Duodenal mucosa (tissue), 2 donors: ENCODE results near the gene PRRX2.
A peak's percentile ranks its signal among the peaks of the same experiment; 100 is the strongest.

Experiments
- H3K27ac ChIP-seq: one replicate; pipeline ENCODE4 v1.7.0; 2013; ENCODE audit warnings: low read depth, low read length
- H3K27me3 ChIP-seq, 2 donors: one replicate each; pipeline ENCODE4 v1.7.0; 2013; ENCODE audit warnings: low read length in 2 of 2, control low read depth in 1 of 2; ENCODE audit not compliant: insufficient read depth in 2 of 2, control insufficient read depth in 1 of 2
- H3K36me3 ChIP-seq, 2 donors: one replicate each; pipeline ENCODE4 v1.7.0; 2013; ENCODE audit warnings: low read length in 2 of 2, control low read depth in 1 of 2; ENCODE audit not compliant: insufficient read depth in 2 of 2, control insufficient read depth in 1 of 2
- H3K4me1 ChIP-seq, 2 donors: one replicate each; pipeline ENCODE4 v1.7.0; 2013; ENCODE audit warnings: low read length in 2 of 2, control low read depth in 1 of 2; ENCODE audit not compliant: insufficient read depth in 2 of 2, control insufficient read depth in 1 of 2
- H3K4me3 ChIP-seq, 2 donors: one replicate each; pipeline ENCODE4 v1.7.0; 2013; ENCODE audit warnings: low read length in 2 of 2, low read depth in 1 of 2
- H3K9ac ChIP-seq, 2 donors: one replicate each; pipeline ENCODE4 v1.7.0; 2013; ENCODE audit warnings: low read length in 2 of 2, low read depth in 1 of 2
- H3K9me3 ChIP-seq, 2 donors: one replicate each; pipeline ENCODE4 v1.7.0; 2013; ENCODE audit warnings: low read length in 2 of 2, control low read depth in 1 of 2; ENCODE audit not compliant: control insufficient read depth in 1 of 2

PRRX2 gene

GRCh38 chr9:129726322-129727160 is 61.1 kb downstream of the PRRX2 start:
- Histone ChIP-seq H3K36me3 (no peaks in the 10 kb centered on the region), H3K9ac (no peak overlapping the region), H3K9me3 (no peaks in the 10 kb centered on the region), H3K27me3 (no peaks in the 10 kb centered on the region), H3K4me3 (no peak overlapping the region), H3K27ac (no peak overlapping the region), H3K4me1 (no peaks in the 10 kb centered on the region)

- no peak overlapping the region for H3K4me3 ChIP-seq
- H3K9me3 ChIP-seq = no peaks in the 10 kb centered on the region
- no peaks in the 10 kb centered on the region for H3K27me3 ChIP-seq
- H3K36me3 ChIP-seq = no peaks in the 10 kb centered on the region
- H3K27ac ChIP-seq = no peak overlapping the region
- H3K4me1 ChIP-seq = no peaks in the 10 kb centered on the region
- H3K9ac ChIP-seq = no peak overlapping the region
These were observed 63.3 kb downstream of the PRRX2 start for GRCh38 chr9:129728744-129729143.

- no peak overlapping the region for H3K27ac ChIP-seq
- no peaks in the 10 kb centered on the region for H3K36me3 ChIP-seq
- no peaks in the 10 kb centered on the region for H3K27me3 ChIP-seq
- H3K9ac ChIP-seq = no peak overlapping the region
- H3K9me3 ChIP-seq = no peaks in the 10 kb centered on the region
- H3K4me3 ChIP-seq = no peak overlapping the region
- no peaks in the 10 kb centered on the region for H3K4me1 ChIP-seq
These were observed 66.1 kb downstream of the PRRX2 start for GRCh38 chr9:129731477-129732085.

DNA sequence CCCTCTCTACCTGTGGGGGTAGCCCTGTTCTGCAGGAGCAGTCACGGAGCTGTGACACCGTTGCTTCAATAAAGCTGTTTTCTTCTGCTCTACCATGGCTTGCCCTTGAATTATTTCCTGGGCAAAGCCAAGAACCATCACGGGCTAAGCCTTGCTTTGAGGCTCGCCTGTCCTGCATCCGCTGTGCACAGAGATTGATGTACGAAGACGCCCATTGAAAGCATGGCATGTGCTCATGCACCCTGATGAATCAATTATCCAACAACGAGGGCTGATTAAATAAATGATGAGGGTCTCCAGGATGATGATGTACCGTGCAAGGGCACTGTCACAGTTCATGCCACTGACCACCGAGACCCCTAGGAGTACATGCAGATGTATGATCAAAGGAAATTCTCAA is 66.7 kb downstream of the PRRX2 start:
- Histone ChIP-seq H3K4me3 (no peak overlapping the region), H3K4me1 (no peaks in the 10 kb centered on the region), H3K9ac (no peak overlapping the region), H3K27me3 (no peaks in the 10 kb centered on the region), H3K9me3 (no peaks in the 10 kb centered on the region), H3K27ac (no peak overlapping the region), H3K36me3 (no peaks in the 10 kb centered on the region)

GRCh38 chr9:129732946-129733631 is 67.6 kb downstream of the PRRX2 start:
- no peaks in the 10 kb centered on the region for H3K27me3 ChIP-seq
- no peak overlapping the region for H3K27ac ChIP-seq
- H3K4me1 ChIP-seq = peaks cover 0 to 2% of the 10 kb centered on the region in 2 donors
- H3K9me3 ChIP-seq = no peaks in the 10 kb centered on the region
- no peaks in the 10 kb centered on the region for H3K36me3 ChIP-seq
- no peak overlapping the region for H3K4me3 ChIP-seq
- H3K9ac ChIP-seq = no peak overlapping the region

DNA sequence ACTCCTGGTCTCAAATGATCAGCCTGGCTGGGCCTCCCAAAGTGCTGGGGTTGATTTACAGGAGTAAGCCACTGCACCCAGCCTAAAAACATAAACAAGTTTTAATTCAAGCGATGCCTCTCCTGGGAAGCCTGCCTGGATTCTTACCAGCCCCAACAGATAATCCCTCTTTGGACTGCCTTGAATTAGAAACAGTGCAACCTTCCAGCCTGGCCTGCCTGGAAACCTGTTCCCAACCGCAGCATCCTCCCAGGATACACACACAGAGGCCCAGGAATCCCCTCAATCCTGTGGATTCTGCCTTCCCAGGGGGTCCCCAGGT is 68.1 kb downstream of the PRRX2 start:
- Histone ChIP-seq H3K27me3 (no peaks in the 10 kb centered on the region), H3K27ac (no peak overlapping the region), H3K9ac (no peak overlapping the region), H3K4me3 (no peak overlapping the region), H3K36me3 (no peaks in the 10 kb centered on the region), H3K4me1 (peaks cover 0 to 4% of the 10 kb centered on the region in 2 donors), H3K9me3 (no peaks in the 10 kb centered on the region)

DNA sequence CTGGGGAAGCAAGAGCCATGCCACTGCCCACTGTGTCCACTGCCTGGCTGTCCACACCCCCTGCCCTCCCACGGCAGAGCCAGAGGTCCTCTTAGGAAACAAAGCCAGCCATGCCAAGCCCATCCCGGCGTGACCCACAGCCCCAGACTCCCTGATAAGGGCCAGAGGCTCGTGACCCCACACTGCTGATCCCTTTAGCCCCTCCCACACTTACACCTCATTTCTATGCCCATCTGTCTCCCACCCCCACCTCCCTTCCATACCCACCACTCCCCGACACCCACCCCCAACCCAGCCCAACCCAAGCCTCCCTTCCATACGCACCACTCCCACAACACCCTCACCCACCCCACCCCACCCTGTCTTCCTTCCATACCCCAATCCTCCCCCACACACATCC is 70.1 kb downstream of the PRRX2 start:
- peaks cover 0 to 4% of the 10 kb centered on the region in 2 donors for H3K4me1 ChIP-seq
- no peak overlapping the region for H3K27ac ChIP-seq
- H3K9me3 ChIP-seq = no peaks in the 10 kb centered on the region
- no peak overlapping the region for H3K4me3 ChIP-seq
- no peaks in the 10 kb centered on the region for H3K36me3 ChIP-seq
- H3K9ac ChIP-seq = no peak overlapping the region
- H3K27me3 ChIP-seq = no peaks in the 10 kb centered on the region

- H3K27me3 ChIP-seq = no peaks in the 10 kb centered on the region
- H3K9me3 ChIP-seq = no peaks in the 10 kb centered on the region
- H3K4me1 ChIP-seq = peaks cover 0 to 4% of the 10 kb centered on the region in 2 donors
- H3K36me3 ChIP-seq = no peaks in the 10 kb centered on the region
- no peak overlapping the region for H3K4me3 ChIP-seq
- no peak overlapping the region for H3K27ac ChIP-seq
- no peak overlapping the region for H3K9ac ChIP-seq
These were observed 70.9 kb downstream of the PRRX2 start for GRCh38 chr9:129736334-129736733.

DNA sequence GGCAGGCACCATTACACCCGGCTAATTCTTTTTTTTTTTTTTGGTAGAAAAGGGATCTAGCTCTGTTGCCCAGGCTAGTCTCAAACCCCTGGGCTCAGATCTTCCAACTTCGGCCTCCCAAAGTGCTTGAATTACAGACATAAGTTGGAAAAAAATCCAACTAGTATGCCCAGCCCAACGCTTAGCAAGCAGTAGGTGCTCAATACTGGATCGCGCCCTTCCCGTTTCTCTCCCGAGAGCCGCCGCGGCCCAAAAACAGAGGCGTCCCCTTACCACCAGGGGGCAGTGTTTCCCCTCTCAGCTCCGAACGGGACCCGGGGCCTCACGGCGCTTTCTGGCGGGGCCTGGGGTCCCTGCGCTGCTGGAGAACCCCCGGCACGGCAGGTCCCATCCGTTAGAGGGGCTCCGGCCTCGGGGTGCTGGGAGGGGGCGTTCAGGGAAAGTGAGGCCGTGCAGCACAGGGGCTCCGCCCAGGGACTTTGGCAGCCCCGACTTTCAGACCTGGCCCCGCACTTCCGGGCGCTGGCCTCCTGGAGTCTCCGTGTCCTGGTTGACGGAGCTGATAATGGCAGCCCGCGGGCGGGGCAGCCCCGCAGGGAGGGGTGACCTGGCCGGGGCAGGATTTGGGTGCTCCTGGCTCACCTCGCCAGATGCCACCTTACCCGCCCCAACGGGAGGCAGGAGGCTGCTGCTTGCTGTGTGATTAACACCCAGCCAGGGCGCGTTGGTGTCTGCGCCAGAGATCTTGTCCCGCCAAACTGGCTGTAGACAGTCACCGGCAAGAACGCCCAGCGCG is 72.2 kb downstream of the PRRX2 start:
- H3K9ac ChIP-seq = peak overlapping the region; percentile 56 to 57
- no peaks in the 10 kb centered on the region for H3K9me3 ChIP-seq
- no peaks in the 10 kb centered on the region for H3K27me3 ChIP-seq
- H3K36me3 ChIP-seq = no peaks in the 10 kb centered on the region
- peak overlapping the region; percentile 70 to 74 for H3K4me3 ChIP-seq
- peaks cover 0 to 4% of the 10 kb centered on the region in 2 donors for H3K4me1 ChIP-seq
- H3K27ac ChIP-seq = no peak overlapping the region

DNA sequence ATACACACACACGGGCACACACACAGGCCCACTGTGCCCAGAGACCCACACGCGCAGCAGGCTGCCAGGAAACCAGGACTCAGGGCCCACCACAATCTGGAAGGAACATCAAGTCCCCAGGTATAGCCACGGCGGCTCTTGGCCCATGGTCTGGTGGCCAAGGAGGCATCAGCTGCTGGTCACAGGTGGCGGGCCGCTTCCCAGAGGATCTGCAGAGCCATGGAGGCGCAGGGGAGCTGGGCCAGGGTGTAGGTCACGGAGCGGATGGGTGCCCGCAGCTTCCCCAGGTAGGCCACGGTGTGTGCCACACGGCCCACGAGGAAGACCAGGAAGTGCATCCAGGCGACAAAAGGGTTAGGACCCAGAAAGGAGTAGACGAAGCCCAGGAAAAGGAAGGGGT is 74.0 kb downstream of the PRRX2 start:
- H3K27me3 ChIP-seq = no peaks in the 10 kb centered on the region
- H3K36me3 ChIP-seq = no peaks in the 10 kb centered on the region
- H3K9me3 ChIP-seq = no peaks in the 10 kb centered on the region
- no peak overlapping the region for H3K9ac ChIP-seq
- no peak overlapping the region for H3K27ac ChIP-seq
- H3K4me1 ChIP-seq = peaks cover 0 to 4% of the 10 kb centered on the region in 2 donors
- H3K4me3 ChIP-seq = no peak overlapping the region
